Vagina (tissue), 2 donors: ENCODE results near the gene TEKT1.

Experiments
- CTCF ChIP-seq, 3 experiments: fragments of 450-650 bp in 2 of 3; fragments of 200-600 bp in 1 of 3; sonication (generic) in 1 of 3; IDR thresholded peaks; one replicate each; pipeline ENCODE4 v1.5.1; 2017 to 2019; ENCODE audit warnings: antibody characterized with exemption in 3 of 3, mild to moderate bottlenecking in 2 of 3, moderate library complexity in 2 of 3
- POLR2A ChIP-seq, 2 donors: fragments of 450-650 bp; IDR thresholded peaks; one replicate each; pipeline ENCODE4 v1.6.1; 2017; ENCODE audit warnings: antibody characterized with exemption in 2 of 2, mild to moderate bottlenecking in 2 of 2, moderate library complexity in 2 of 2
- POLR2AphosphoS5 ChIP-seq, 2 donors: sonication (generic); formaldehyde crosslinking; IDR thresholded peaks; one replicate each; pipeline ENCODE4 v1.9.0; 2017; ENCODE audit warnings: antibody characterized with exemption in 2 of 2, mild to moderate bottlenecking in 2 of 2, low read depth in 1 of 2; ENCODE audit not compliant: insufficient read depth in 1 of 2

DNA sequence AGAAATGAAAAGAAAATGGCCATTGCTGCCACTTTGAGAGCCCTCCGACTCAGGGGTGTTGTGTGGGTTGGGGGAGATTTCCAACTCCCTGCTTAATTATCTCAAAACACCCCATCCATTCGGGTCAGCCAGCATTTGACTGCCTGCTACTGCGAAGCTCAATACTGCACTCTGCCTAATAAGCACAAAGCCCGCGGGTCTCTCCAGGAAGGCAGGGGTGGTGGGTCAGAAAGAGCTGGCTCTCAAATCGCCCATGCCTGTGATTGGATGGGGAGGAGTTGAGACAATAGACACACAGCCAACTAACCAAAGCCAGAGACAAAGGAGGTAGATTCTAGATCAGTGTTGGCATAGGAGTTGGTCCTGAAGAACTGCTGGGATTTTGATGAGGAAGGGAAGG is 78.0 kb downstream of the TEKT1 start:
- TF ChIP-seq CTCF (IDR thresholded peaks at IDR 0.05) (no peak), POLR2A (IDR thresholded peaks at IDR 0.05) (no peak), POLR2AphosphoS5 (IDR thresholded peaks at IDR 0.05; ENCODE audit: insufficient read depth in 1 of 2, low read depth in 1 of 2) (no peak)
